HepG2 (cell line): ENCODE results near the gene NDUFB8. TPM values are rescaled to one million over a fixed set of nuclear protein-coding genes. Genes with fewer than 3 reads are reported as not detected.

Source experiments
- AKAP8 ChIP-seq: sonication (generic); formaldehyde crosslinking; IDR thresholded peaks from 2 replicates; pipeline ENCODE4 v1.5.1; 2020; ENCODE audit warnings: mild to moderate bottlenecking, missing genetic modification reagents
- CEBPG ChIP-seq: IDR thresholded peaks from 2 replicates; pipeline ENCODE4 v1.6.1; 2016
- DNMT1 ChIP-seq: sonication (generic); formaldehyde crosslinking; IDR thresholded peaks from 2 replicates; pipeline ENCODE4 v1.5.1; 2020; ENCODE audit warnings: mild to moderate bottlenecking, missing genetic modification reagents
- GATAD2A ChIP-seq: IDR thresholded peaks from 2 replicates; pipeline ENCODE4 v1.6.1; 2016
- KAT8 ChIP-seq: IDR thresholded peaks from 2 replicates; pipeline ENCODE4 v1.6.1; 2016; ENCODE audit warnings: missing genetic modification reagents, missing compliant biosample characterization
- KDM5B ChIP-seq: sonication (generic); formaldehyde crosslinking; IDR thresholded peaks from 2 replicates; pipeline ENCODE4 v1.4.0; 2020; ENCODE audit warnings: missing genetic modification reagents, mild to moderate bottlenecking, borderline replicate concordance
- KLF16 ChIP-seq, 2 experiments: sonication (generic) in 1 of 2; formaldehyde crosslinking in 1 of 2; IDR thresholded peaks; 2 replicates each; pipeline versions ENCODE4 v1.6.1 to v1.8.0; 2016 to 2023; ENCODE audit warnings: missing genetic modification reagents in 2 of 2, missing compliant biosample characterization in 1 of 2
- NCOR1 ChIP-seq: fragments of 200-600 bp; sonication (generic); IDR thresholded peaks from 2 replicates; pipeline ENCODE4 v1.7.0; 2017; ENCODE audit warnings: antibody characterized with exemption, low read length, borderline replicate concordance
- NFE2L1 ChIP-seq: sonication (generic); formaldehyde crosslinking; IDR thresholded peaks from 2 replicates; pipeline ENCODE4 v1.4.0; 2020; ENCODE audit warnings: missing genetic modification reagents, mild to moderate bottlenecking, borderline replicate concordance
- PHF8 ChIP-seq: sonication (generic); formaldehyde crosslinking; IDR thresholded peaks from 2 replicates; pipeline ENCODE4 v1.5.0; 2020; ENCODE audit warnings: missing genetic modification reagents
- POLR2G ChIP-seq: fragments of 200-400 bp; formaldehyde crosslinking; IDR thresholded peaks from 2 replicates; pipeline ENCODE4 v1.6.1; 2018; ENCODE audit warnings: mild to moderate bottlenecking, low read depth, low read length, moderate library complexity
- RBFOX2 ChIP-seq: fragments of 200-400 bp; formaldehyde crosslinking; IDR thresholded peaks from 2 replicates; pipeline ENCODE4 v1.6.1; 2017; ENCODE audit warnings: low read depth, mild to moderate bottlenecking, low read length
- RELA ChIP-seq: sonication (generic); formaldehyde crosslinking; IDR thresholded peaks from 2 replicates; pipeline ENCODE4 v1.4.0; 2020; ENCODE audit warnings: missing genetic modification reagents
- SIN3B ChIP-seq: fragments of 150-350 bp; IDR thresholded peaks from 2 replicates; pipeline ENCODE4 v1.6.1; 2014; ENCODE audit warnings: low read length
- SPEN ChIP-seq: sonication (generic); formaldehyde crosslinking; IDR thresholded peaks from 2 replicates; pipeline ENCODE4 v1.5.1; 2020; ENCODE audit warnings: low read depth, mild to moderate bottlenecking, missing genetic modification reagents
- SRSF1 ChIP-seq: fragments of 200-400 bp; formaldehyde crosslinking; optimal IDR thresholded peaks from 2 replicates; pipeline ENCODE3; 2017; ENCODE audit warnings: mild to moderate bottlenecking, low read depth, low read length, moderate library complexity
- TGIF2 ChIP-seq: IDR thresholded peaks from 2 replicates; pipeline ENCODE4 v1.6.1; 2016; ENCODE audit warnings: control low read depth, missing compliant biosample characterization
- TMF1 ChIP-seq: sonication (generic); formaldehyde crosslinking; IDR thresholded peaks from 2 replicates; pipeline ENCODE4 v1.8.1; 2022; ENCODE audit warnings: low read depth, missing genetic modification reagents
- YEATS2 ChIP-seq: sonication (generic); formaldehyde crosslinking; IDR thresholded peaks from 2 replicates; pipeline ENCODE4 v1.4.0; 2020; ENCODE audit warnings: missing genetic modification reagents, borderline replicate concordance
- ZBTB43 ChIP-seq: sonication (generic); formaldehyde crosslinking; conservative IDR thresholded peaks from 2 replicates; pipeline ENCODE4 v1.4.0; 2020; ENCODE audit warnings: missing genetic modification reagents
- ZNF749 ChIP-seq: sonication (generic); formaldehyde crosslinking; IDR thresholded peaks from 2 replicates; pipeline ENCODE4 v1.8.0; 2022; ENCODE audit warnings: mild to moderate bottlenecking, missing genetic modification reagents, moderate library complexity, borderline replicate concordance
- polyA plus RNA-seq, 8 experiments: library from polyadenylated mRNA; depleted of rRNA in 3 of 8; stranded (reverse) in 7 of 8; unstranded in 1 of 8; fragments of >200 nt; fragmentation: Illumina TruSeq in 4 of 8; extraction: Trizol in 4 of 8; gene quantifications; 2 replicates each; pipeline versions ENCODE4 v1.2.1 to v1.2.3, GENCODE V29; 2011 to 2016; ENCODE audit warnings: low read depth in 4 of 8, missing spikeins in 1 of 8, mixed read lengths in 1 of 8; ENCODE audit not compliant: insufficient read depth in 1 of 8
- total RNA-seq, 5 experiments: library from RNA; depleted of rRNA; stranded (reverse); fragments of >200 nt; fragmentation: Illumina TruSeq; extraction: Trizol; gene quantifications; 2 replicates each; pipeline ENCODE4 v1.2.3, GENCODE V29; 2016; ENCODE audit warnings: low read depth in 1 of 5
- TF ChIP-seq, protein P1 (sequence below): sonication (generic); formaldehyde crosslinking; IDR thresholded peaks from 2 replicates; pipeline ENCODE4 v1.8.1; 2023; ENCODE audit warnings: mild to moderate bottlenecking, moderate library complexity, missing genetic modification reagents
- TF ChIP-seq, protein P2 (sequence below): sonication (generic); formaldehyde crosslinking; IDR thresholded peaks from 2 replicates; pipeline ENCODE4 v1.5.1; 2020; ENCODE audit warnings: missing genetic modification reagents, mild to moderate bottlenecking, borderline replicate concordance
- TF ChIP-seq, protein P3 (sequence below): sonication (generic); formaldehyde crosslinking; IDR thresholded peaks from 2 replicates; pipeline ENCODE4 v1.4.0; 2020; ENCODE audit warnings: mild to moderate bottlenecking, missing genetic modification reagents

The NDUFB8 gene
- total and polyA plus RNA-seq, 2 of the 13 experiments (the other 11 are each of a cell fraction or from before 2014, with no cell fraction given) = 210 to 216 TPM

GRCh38 chr10:100569687-100570481, 40.2 kb upstream of the NDUFB8 start (continued):
- TF ChIP-seq YEATS2 (CRISPR knock-in tag) = peak; percentile 64; the same call in 1 of the 2 replicates
- peak; percentile 51; the same call in 1 of the 2 replicates for TF ChIP-seq POLR2G
- no peak for TF ChIP-seq TGIF2 (CRISPR knock-in tag)
- no peak for TF ChIP-seq ZNF749 (CRISPR knock-in tag)
- TF ChIP-seq TMF1 = no peak
- TF ChIP-seq SIN3B = no peak
- TF ChIP-seq, protein P1, sequence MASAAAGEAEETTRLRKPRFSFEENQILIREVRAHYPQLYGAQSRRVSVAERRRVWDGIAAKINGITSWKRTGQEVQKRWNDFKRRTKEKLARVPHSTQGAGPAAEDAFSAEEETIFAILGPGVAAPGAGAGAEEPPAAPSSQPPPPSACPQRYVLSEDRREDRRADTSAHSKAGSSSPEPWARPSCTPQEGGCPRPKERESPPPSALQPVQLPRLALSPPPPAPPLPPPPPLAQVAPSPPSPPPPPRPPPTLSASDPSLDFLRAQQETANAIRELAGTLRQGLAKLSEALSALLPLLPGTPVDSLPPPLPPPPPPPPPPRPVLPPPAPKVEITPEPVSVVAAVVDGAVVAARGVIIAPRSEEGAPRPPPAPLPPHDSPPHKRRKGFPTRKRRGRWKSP (CRISPR knock-in tag) = 0 out of 2 replicates have a peak, but pooled peaks have one; percentile 33
- TF ChIP-seq DNMT1 (CRISPR knock-in tag) = peak; percentile 64; the same call in 1 of the 2 replicates
- no peak for TF ChIP-seq RELA (CRISPR knock-in tag)
- TF ChIP-seq KLF16 (CRISPR knock-in tag; IDR thresholded peaks at IDR 0.05) = 0 out of 4 replicates have a peak, but pooled peaks of 1 of the 2 experiments have one; percentile 55
- TF ChIP-seq ZBTB43 (CRISPR knock-in tag) = no peak
- peak; percentile 44 for TF ChIP-seq SPEN
- TF ChIP-seq, protein P2, sequence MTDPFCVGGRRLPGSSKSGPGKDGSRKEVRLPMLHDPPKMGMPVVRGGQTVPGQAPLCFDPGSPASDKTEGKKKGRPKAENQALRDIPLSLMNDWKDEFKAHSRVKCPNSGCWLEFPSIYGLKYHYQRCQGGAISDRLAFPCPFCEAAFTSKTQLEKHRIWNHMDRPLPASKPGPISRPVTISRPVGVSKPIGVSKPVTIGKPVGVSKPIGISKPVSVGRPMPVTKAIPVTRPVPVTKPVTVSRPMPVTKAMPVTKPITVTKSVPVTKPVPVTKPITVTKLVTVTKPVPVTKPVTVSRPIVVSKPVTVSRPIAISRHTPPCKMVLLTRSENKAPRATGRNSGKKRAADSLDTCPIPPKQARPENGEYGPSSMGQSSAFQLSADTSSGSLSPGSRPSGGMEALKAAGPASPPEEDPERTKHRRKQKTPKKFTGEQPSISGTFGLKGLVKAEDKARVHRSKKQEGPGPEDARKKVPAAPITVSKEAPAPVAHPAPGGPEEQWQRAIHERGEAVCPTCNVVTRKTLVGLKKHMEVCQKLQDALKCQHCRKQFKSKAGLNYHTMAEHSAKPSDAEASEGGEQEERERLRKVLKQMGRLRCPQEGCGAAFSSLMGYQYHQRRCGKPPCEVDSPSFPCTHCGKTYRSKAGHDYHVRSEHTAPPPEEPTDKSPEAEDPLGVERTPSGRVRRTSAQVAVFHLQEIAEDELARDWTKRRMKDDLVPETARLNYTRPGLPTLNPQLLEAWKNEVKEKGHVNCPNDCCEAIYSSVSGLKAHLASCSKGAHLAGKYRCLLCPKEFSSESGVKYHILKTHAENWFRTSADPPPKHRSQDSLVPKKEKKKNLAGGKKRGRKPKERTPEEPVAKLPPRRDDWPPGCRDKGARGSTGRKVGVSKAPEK (CRISPR knock-in tag) = 0 out of 2 replicates have a peak, but pooled peaks have one; percentile 19
- peak; percentile 29; the same call in 1 of the 2 replicates for TF ChIP-seq KDM5B (CRISPR knock-in tag)
- peak; percentile 80 for TF ChIP-seq KAT8 (CRISPR knock-in tag)
- TF ChIP-seq CEBPG (CRISPR knock-in tag) = no peak
- no peak for TF ChIP-seq RBFOX2
- TF ChIP-seq, protein P3, sequence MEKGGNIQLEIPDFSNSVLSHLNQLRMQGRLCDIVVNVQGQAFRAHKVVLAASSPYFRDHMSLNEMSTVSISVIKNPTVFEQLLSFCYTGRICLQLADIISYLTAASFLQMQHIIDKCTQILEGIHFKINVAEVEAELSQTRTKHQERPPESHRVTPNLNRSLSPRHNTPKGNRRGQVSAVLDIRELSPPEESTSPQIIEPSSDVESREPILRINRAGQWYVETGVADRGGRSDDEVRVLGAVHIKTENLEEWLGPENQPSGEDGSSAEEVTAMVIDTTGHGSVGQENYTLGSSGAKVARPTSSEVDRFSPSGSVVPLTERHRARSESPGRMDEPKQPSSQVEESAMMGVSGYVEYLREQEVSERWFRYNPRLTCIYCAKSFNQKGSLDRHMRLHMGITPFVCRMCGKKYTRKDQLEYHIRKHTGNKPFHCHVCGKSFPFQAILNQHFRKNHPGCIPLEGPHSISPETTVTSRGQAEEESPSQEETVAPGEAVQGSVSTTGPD (CRISPR knock-in tag) = no peak; the same call in 1 of the 2 replicates
- no peak for TF ChIP-seq NFE2L1 (CRISPR knock-in tag)
- TF ChIP-seq SRSF1 = peak; percentile 56
- no peak; the same call in none of the 2 replicates for TF ChIP-seq PHF8 (CRISPR knock-in tag)
- TF ChIP-seq AKAP8 = no peak
- TF ChIP-seq GATAD2A (CRISPR knock-in tag) = peak; percentile 43; the same call in 1 of the 2 replicates
- no peak for TF ChIP-seq NCOR1
